ENCODE data around the gene EXOSC5. TPM values are rescaled to one million over a fixed set of nuclear protein-coding genes. Genes with fewer than 3 reads are reported as not detected.
"Not testable (repeated sequence)": the region's sequence is repeated elsewhere in the genome, so short reads cannot be mapped to it uniquely, and the experiment has no call there.

Gene EXOSC5
- polyA plus RNA-seq, 3 donors, result 16.8 to 20.1 (median 17.4) TPM

DNA sequence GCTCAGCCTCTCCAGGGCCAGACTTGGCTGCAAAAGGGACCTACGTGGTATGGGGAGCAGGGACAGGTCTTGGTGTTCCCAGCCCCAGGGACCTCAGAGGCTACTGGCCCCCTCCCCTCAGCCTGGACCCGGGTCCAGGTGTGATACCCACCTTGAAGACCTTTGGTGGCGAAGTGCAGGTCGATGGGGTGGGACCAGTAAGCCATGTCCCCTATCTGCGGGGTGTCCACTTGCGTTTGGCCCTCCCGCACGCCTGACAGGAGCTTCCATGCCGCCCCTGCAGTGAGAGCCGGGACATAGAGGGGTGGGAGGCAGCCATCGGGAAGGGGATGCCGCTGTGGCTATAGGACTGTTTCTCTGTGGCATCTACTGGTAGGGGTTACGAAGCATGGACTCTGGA, 39.4 kb downstream of the EXOSC5 start:
- DNase-seq (ENCODE audit: extremely low read depth in 1 of 11, low read depth in 9 of 11, low spot score in 4 of 11), result no peak

DNA sequence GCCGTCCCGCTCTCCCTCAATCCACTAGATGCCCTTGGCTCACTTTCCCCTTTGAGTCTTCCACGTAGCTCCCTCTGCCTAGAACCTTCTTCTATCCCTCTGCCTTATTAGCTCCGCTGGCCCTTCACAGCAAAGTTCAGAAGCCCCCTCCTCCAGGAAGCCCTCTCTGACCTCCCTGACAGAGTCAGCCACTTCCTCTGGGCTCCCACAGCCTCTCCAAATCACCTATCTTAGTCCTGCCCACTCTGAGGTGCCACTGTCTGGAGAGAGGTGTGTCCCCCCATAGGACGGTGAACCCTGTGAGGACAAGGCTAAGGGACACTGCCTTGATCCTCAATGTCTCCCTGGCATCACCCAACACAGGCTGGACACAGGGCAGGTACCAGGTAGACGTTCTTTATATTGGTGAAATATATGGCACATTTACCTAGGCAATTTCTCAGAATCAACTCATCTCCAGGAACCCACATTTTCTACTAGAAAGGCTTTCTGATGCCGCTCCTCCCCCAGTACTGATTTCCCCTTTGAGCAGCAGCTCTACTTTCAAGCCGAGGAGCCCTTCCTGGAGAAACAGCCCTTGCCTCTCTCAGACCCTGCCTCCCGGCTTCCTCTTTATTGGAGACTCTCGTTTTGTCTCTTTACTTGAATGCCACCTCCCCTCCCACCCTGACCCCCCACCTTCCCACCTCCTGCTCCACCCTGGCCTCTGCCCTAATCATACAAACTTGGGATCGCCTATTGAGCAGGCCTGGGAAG, 40.0 kb downstream of the EXOSC5 start:
- DNase-seq (ENCODE audit: extremely low read depth in 1 of 11, low read depth in 9 of 11, low spot score in 4 of 11), result no peak

DNA sequence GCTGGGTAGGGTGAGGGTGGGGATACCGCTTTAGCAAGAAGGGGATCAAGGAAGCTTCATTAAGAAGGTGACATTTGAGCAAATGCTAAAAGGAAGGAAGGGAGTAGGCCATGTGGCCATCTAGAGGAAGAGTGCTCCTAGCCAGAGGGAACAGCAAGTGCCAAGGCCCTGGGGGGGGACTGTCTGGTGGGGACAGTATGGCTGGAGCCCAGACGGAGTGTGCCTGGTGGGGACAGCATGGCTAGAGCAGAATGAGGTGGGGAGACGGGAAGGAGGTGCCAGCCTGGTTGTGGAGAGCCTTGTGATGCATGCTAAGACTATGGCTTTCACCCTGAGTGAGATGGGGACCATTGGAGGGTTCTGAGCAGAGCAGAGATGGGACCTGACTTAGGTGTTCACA, 41.4 kb downstream of the EXOSC5 start:
- no peak for DNase-seq (ENCODE audit: extremely low read depth in 1 of 11, low read depth in 9 of 11, low spot score in 4 of 11)

DNA sequence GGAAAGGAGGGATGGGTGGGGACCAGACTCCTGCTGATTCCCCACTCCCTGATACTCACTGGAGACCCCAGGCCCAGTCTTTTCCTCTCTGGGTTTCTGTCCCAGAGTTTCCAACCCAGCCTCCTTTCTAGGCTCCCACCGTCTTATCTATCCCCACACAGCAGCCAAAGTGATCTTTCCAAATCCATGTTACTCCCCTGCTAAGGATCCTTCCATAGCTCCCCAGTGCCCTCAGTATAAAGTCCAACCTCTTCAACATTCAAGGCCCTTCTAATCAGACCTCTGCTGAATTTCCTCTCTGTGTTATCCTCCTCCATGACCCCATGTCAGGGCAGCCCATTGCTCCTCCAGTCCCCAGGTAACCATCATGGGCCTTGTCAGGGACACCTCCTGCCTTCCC, 42.1 kb downstream of the EXOSC5 start:
- no peak for DNase-seq (ENCODE audit: extremely low read depth in 1 of 11, low read depth in 9 of 11, low spot score in 4 of 11)

DNA sequence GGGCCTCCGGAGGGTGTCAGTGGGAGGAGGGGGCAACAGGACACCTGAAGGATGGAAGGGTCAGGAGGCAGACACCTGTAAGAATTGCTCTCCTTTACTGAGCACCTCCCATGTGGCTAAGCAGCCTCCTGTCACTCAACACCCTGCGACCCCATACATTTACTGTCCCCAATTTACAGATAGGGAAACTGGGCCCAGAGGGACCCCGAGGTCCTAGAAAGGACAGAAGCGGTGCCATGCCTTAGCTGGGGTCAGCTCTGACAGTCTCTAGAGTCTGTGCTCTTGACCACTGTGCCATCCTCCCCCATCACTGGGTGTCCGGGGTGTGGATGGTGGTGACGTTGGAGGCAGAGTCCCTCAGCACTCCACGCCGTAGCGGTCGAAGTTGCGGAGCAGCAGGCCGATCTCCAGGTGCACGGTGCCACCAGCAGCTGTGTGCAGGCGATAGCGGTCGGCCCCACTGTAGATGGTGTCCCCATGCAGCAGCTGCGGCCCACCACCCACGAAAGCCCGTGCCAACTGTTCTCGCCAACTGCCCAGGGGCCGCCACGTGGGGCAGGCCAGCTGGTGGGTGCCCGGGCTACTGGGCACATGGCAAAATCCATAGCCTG, 42.7 kb downstream of the EXOSC5 start:
- no peak for DNase-seq (ENCODE audit: extremely low read depth in 1 of 11, low read depth in 9 of 11, low spot score in 4 of 11)

DNA sequence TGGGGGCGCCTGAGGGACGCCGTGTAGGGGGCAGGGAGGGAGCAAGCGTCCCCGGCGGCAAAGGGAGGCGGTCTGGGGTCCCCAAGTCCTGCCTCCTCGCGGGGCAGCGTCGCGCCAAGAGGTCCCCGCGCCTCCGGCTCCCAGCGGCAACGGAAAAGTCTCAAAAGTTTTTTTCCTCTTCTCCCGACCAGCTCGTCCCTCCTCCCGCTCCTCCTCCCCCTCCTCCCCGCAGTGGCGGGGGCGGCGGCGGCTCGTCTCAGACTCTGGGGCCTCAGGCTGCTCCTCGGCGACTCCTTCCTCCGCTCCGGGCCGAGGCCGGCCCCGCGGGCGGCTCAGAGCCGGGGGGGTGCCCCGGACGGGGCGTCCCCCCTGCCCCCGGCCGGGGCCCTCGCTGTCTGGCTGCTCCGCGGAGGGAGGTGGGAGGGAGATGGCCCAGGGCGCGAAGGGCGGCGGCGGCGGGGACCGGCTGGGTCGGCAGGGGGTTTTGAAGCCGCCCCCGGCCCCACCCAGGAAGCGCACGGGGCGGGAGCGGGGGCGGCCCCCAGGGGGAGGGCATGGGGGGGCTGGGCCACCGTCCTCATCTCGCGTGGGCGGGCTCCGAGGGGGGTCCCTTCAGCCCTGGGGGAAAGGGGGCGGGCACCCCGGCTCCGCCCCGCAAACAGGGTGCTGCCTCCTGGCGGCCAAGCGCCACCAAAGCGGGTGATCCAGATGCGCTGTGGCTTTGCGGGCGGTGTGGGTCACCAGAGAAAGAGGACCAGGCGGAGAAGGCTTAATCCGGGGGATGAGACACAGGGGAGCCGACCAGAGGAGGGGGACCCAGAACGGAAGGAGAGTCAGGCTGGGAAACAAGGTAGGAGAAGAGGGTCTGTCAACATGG, 43.5 kb downstream of the EXOSC5 start, which contains the start of gene TGFB1:
Gene TGFB1, minus strand, starts transcription at position 457 of the 877 bp plus-strand sequence. CDS start 878 bp downstream, outside the sequence.
- DNase-seq (ENCODE audit: extremely low read depth in 1 of 11, low read depth in 9 of 11, low spot score in 4 of 11), result peak in 4 of 11 donors; percentile 63 to 73 (median 68)

DNA sequence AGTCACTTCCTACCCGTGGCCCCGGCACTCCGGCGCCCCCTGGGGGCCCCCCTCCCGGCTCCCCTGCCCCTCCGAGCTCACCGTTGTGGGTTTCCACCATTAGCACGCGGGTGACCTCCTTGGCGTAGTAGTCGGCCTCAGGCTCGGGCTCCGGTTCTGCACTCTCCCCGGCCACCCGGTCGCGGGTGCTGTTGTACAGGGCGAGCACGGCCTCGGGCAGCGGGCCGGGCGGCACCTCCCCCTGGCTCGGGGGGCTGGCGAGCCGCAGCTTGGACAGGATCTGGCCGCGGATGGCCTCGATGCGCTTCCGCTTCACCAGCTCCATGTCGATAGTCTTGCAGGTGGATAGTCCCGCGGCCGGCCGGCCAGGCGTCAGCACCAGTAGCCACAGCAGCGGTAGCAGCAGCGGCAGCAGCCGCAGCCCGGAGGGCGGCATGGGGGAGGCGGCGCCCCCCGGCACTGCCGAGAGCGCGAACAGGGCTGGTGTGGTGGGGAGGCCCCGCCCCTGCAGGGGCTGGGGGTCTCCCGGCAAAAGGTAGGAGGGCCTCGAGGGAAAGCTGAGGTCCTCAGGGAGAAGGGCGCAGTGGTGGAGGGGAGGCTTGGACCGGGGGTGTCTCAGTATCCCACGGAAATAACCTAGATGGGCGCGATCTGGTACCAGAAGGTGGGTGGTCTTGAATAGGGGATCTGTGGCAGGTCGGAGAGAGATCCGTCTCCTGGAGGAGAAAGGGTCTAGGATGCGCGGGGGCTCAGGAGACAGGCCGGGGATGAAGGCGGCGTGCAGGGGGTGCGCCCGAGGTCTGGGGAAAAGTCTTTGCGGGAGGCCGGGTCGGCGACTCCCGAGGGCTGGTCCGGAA, 44.3 kb downstream of the EXOSC5 start:
- no peak for DNase-seq (ENCODE audit: extremely low read depth in 1 of 11, low read depth in 9 of 11, low spot score in 4 of 11)

DNA sequence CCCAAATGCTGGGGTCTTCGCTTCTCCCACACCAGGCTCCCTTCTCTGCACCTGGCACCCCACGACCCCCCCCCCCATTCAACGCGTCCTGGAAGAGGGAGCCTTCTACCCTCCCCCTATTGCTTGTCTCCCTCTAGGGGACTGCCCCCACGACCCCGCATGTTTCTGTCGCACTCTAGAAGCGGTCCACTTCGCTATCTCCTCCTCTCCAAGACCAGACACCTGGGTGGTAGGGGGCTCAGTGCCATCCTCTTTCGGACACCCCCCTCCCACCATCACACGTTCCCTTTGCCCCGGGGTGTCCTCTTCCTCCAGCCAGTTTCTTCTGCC, 44.9 kb downstream of the EXOSC5 start:
- DNase-seq (ENCODE audit: extremely low read depth in 1 of 11, low read depth in 9 of 11, low spot score in 4 of 11), result no peak

DNA sequence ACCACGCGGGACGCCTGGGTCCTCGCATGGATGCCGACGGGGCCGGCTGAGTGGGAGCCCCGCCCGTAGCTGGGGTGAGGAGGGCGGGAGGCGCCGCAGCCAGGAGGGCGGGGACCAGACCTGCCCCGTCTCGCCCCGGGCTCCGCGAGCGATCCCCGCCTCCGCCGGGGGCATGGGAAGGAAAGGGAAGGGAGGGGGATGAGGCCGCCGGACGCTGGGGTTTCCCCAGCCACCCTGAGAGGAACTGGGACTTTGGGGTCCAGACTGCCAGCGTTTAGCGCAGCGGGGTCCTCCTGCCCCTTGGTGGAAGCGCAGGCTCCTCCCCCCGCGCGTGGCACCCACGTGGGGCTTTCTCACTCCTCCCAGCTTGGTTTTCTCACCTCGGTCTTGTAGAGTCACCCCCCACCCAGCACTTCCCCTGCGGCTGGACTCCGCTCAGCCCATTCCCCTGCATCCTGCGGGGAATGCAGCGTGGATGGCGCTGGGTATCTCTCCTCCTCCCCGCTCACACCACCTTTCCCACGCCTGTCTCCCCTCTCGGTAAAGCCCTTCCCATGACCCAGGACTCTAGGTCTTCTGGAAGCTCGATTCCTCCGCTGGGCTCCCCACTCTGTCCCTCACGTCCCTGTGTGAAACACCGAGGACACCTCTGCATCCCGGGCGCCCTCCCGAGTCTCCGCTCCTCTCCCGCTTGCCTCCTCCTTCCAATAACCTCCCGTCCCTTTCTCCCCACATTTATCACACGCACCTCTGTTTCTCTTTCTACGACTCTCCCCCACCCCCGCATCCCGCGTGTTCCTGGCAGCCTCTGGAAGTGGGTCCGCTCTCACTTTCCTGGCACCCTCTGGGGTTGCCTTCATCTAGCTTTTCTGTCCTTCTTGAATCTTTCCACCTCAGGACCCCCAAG, 45.6 kb downstream of the EXOSC5 start:
- DNase-seq (ENCODE audit: extremely low read depth in 1 of 11, low read depth in 9 of 11, low spot score in 4 of 11), result no peak

DNA sequence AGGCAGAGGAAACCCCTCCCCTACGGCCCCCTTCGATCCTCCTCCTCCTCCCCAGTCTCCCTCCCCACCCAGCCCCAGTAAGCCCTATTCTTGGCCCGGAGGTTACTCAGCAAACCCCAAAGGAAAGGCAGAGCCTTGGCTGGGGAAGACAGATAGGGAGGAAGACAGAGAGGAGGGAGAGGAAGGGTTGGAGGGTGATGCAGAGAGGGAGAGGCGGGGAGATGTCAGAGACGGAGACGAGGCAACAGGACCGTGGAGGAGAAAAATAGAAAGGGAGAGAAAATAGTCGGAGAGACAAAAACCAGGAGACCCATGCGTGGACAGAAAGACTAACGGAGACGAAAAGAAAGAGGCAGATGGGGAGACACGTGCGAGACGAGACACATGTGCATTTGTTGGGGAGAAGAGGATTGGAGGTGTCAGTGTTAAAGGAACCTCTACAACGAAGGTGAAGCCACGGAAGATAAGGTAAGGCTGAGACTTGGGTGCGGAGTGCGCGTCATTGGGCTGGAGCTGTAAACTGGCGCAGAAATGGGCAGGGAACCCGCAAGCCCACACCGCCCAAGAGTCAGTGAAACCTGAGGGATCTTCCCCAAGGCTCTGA, 46.3 kb downstream of the EXOSC5 start:
- DNase-seq (ENCODE audit: extremely low read depth in 1 of 11, low read depth in 9 of 11, low spot score in 4 of 11), result no peak

DNA sequence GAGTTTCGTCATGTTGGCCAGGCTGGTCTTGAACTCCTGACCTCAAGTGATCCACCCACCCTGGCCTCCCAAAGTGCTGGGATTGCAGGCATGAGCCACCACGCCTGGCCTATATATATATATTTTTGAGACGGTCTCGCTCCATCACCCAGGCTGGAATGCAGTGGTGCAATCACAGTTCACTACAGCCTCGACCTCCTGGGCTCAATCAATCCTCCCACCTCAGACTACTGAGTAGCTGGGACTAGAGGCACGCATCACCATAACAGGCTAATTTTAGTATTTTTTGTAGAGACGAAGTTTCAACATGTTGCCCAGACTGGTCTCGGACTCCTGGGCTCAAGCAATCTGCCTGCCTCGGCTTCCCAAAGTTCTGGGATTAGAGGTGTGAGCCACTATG, 50.2 kb downstream of the EXOSC5 start:
- DNase-seq (ENCODE audit: extremely low read depth in 1 of 11, low read depth in 9 of 11, low spot score in 4 of 11), result not testable (repeated sequence)

DNA sequence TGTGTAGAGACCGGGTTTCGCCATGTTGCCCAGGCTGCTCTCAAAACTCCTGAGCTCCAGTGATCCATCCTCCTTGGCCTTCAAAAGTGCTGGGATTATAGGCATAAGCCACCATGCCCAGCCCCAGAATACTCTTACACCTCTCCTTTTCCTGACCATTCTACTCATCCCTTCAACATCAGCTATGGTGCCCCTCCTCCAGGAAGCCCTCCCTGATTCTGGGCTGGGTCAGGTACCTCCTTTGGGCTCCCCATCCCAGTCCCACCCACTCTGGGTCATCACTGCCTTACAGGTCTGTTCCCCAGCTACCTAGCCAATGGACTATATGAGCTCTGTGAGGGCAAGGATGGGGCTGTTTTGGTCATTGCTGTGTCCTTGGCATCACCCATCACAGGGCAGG, 53.0 kb downstream of the EXOSC5 start:
- DNase-seq (ENCODE audit: extremely low read depth in 1 of 11, low read depth in 9 of 11, low spot score in 4 of 11), result no peak

DNA sequence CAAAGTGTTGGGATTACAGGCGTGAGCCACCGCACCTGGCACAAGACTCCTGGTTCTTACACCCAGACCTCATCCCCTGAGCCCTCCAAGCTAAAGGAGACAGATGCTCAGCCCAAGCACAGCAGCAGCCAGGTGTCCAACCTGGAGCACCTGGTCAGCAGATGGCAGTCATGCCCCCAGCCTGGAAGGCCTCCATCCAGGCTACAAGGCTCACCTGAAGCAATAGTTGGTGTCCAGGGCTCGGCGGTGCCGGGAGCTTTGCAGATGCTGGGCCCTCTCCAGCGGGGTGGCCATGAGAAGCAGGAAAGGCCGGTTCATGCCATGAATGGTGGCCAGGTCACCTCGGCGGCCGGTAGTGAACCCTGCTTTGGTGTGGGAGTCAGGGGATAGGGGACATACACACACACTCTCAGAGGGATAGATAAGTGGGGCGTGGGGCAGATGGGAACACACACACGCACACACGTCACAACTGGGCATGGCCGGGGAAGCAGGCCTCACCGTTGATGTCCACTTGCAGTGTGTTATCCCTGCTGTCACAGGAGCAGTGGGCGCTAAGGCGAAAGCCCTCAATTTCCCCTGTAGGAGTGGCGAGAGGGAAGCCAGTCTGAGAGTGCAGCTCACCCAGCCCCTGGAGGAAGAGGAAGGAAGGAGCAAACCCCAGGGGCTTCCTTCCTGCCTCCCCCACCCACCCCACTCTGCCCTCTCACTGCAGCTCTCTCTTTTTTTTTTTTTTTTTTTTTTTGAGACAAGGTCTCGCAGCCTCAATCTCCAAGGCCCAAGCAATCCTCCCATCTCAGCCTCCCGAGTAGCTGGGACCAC, 55.3 kb downstream of the EXOSC5 start:
- no peak for DNase-seq (ENCODE audit: extremely low read depth in 1 of 11, low read depth in 9 of 11, low spot score in 4 of 11)

DNA sequence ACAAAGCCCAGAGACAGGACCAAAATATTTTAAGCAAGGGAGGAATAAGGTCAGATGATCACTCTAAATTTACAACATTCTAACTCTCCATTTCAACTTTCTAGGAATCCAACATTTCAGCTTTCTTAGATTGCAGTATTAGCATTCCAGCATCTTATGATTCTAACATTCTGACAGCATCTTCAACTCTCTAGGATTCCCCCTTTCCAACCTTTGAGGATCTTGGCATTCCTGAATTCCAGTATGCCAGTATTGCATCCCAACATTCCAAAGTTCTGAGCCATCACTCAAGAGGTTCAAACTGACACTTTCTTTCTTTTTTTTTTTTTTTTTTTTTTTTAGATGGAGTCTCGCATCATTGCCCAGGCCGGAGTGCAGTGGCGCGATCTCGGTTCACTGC, 57.2 kb downstream of the EXOSC5 start:
- no peak for DNase-seq (ENCODE audit: extremely low read depth in 1 of 11, low read depth in 9 of 11, low spot score in 4 of 11)

All from renal cortex interstitium (tissue), 11 donors.